22Rv1 (cell line): ENCODE data around the gene D2HGDH.
"Not testable (repeated sequence)": the region's sequence is repeated elsewhere in the genome, so short reads cannot be mapped to it uniquely, and the experiment has no call there.

ENCODE experiments used
- H3K27ac ChIP-seq: fragments of 450-650 bp; 2 replicates; pipeline ENCODE4 v1.5.1; 2017
- ZFX ChIP-seq: fragments of 450-650 bp; IDR thresholded peaks from 2 replicates; pipeline ENCODE4 v1.6.1; 2017; ENCODE audit warnings: antibody characterized with exemption, borderline replicate concordance
- TF ChIP-seq, protein P1 (sequence below): fragments of 450-650 bp; IDR thresholded peaks from 2 replicates; pipeline ENCODE4 v1.5.1; 2017; ENCODE audit warnings: mild to moderate bottlenecking

D2HGDH gene

DNA sequence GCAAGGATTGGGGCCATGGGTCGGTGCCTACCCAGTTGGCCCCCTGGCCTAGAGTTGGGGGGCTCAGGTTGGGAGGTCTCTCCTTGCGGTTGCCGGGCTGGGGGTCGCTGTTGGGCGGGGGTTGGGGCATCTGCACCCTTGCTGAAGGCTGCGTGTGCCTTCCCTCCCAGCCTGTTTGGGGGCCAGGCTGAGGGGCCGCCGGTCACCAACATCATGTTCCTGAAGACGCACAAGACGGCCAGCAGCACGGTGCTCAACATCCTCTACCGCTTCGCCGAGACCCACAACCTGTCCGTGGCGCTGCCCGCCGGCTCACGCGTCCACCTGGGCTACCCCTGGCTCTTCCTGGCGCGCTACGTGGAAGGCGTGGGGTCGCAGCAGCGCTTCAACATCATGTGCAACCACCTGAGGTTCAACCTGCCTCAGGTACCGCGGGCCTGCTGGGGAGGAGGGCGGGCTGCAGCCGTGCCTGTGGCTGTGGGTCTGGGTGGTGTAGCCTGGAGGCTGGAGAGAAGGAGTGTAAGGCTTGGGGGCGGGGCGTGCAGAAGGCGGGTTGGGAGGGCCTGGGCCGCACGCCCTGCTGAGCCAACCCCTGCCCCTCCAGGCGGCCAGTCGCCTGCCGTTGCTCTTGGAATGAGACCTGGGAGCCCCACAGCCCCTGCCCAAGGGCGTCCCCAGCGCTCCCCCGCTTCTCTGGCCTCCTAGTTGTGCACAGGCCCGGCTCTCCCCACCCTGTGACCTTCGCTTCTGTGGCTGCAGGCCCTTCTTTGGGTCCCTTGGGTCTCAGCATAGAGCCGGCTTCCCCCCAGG, 67.4 kb downstream of the D2HGDH start:
- TF ChIP-seq, protein P1, sequence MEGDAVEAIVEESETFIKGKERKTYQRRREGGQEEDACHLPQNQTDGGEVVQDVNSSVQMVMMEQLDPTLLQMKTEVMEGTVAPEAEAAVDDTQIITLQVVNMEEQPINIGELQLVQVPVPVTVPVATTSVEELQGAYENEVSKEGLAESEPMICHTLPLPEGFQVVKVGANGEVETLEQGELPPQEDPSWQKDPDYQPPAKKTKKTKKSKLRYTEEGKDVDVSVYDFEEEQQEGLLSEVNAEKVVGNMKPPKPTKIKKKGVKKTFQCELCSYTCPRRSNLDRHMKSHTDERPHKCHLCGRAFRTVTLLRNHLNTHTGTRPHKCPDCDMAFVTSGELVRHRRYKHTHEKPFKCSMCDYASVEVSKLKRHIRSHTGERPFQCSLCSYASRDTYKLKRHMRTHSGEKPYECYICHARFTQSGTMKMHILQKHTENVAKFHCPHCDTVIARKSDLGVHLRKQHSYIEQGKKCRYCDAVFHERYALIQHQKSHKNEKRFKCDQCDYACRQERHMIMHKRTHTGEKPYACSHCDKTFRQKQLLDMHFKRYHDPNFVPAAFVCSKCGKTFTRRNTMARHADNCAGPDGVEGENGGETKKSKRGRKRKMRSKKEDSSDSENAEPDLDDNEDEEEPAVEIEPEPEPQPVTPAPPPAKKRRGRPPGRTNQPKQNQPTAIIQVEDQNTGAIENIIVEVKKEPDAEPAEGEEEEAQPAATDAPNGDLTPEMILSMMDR = no peak
- TF ChIP-seq ZFX = no peak
- H3K27ac ChIP-seq = no peak overlapping the region

DNA sequence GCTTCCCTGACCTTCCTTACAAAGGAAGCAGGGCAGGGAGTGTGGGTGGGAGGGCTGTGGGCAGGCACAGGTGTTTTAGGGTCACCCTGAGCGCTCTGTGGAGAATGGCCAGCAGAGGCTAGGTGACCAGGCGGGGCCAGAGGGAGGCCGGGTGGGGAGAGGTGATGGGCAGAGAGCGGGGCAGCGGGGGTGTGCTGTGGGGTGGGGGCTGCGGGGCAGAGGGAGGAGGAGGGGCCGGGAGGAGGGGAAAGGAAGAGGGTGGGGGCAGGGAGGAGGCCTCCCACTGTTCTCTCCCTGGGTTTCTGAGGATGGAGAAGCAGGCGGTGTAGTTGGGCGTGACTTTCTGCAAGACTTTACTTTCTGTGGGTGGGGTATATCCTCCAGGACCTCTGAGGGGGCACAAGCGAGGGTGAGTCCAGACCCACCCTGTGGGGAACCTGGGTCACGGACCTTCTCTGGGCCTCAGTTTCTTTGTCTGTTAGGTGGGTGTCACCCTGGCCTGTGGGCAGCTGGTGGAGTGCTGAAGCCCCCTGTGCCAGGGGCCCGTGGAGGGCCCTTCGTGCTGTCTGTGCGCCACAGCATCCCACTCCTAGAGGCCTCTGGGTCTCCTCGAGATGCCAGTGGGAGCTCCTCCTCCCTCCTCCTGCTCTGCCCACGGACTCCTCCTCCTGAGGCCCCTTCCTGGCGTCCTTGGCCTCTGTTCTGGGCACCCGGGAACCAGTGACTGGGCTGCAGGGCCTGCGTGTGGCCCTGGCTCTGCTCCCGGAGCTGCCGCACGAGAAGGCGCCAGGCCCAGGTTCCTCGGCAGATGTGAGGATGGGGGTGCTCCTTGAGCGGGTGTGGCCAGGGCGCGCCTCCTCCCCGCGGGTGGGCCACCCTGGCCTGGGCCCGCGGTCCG, 68.2 kb downstream of the D2HGDH start:
- no peak overlapping the region for H3K27ac ChIP-seq
- TF ChIP-seq ZFX = no peak
- TF ChIP-seq, protein P1 = no peak

DNA sequence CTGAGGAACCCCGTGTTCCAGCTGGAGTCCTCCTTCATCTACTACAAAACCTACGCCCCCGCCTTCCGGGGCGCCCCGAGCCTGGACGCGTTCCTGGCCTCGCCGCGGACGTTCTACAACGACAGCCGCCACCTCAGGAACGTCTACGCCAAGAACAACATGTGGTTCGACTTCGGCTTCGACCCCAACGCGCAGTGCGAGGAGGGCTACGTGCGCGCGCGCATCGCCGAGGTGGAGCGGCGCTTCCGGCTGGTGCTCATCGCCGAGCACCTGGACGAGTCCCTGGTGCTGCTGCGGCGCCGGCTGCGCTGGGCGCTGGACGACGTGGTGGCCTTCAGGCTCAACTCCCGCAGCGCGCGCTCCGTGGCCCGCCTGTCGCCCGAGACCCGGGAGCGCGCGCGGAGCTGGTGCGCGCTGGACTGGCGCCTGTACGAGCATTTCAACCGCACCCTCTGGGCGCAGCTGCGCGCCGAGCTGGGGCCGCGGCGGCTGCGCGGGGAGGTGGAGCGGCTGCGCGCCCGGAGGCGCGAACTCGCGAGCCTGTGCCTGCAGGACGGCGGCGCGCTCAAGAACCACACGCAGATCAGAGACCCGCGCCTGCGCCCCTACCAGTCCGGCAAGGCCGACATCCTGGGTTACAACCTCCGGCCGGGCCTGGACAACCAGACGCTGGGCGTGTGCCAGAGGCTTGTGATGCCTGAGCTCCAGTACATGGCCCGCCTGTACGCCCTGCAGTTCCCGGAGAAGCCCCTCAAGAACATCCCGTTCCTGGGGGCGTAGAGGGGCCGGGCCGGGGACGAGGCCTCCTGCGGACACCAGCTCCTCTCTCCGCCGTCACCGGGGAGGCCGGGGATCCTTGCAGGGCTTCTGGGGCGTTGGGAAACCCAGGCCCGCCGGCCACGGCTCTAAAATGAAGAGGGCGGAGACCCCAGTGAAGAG, 69.2 kb downstream of the D2HGDH start:
- no peak overlapping the region for H3K27ac ChIP-seq
- TF ChIP-seq ZFX = no peak
- TF ChIP-seq, protein P1 = no peak

DNA sequence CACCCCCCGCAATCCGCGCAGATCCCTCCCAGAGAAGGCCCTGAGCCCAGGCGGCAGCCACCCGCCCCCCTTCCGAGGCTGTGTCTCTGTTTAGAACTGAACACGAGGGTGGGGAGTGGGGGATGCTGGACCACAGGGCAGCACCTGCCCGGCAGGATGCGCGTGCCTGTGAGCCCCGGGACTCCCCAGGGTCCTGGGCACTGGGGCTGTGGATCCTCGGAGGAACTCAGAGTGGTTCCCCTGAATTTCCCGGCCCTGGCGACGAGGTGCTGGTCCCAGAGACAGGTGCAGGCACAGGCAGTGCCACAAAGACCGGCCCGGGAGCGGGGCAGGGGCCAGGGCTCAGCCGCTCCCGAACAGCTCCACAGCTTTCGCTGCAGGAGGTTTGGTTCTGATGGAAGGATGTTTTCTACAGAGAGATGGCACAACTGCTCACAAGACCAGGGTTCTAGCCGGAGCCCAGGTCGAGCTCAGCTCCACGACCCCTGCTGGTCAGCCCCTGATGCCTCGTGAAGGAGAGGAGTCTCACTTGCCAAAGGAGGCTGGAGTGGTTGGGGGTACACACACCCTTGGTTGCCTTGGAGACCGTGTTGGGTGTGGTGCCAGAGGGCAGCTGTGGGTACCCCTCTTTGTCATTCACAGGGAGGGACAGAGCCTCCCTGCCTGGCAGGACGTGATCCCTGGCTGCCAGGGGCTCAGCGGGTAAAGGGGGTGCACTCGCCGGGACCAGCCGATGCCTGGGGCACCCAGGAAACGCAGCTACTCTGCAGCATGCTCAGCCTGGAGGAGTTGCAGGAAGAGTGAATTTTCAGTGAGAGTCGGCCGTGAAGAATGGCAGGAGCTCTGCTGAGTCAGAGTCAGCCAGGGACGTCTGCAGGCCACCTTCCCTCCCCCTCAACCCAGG, 70.1 kb downstream of the D2HGDH start:
- no peak overlapping the region for H3K27ac ChIP-seq
- TF ChIP-seq, protein P1 = no peak
- no peak for TF ChIP-seq ZFX

DNA sequence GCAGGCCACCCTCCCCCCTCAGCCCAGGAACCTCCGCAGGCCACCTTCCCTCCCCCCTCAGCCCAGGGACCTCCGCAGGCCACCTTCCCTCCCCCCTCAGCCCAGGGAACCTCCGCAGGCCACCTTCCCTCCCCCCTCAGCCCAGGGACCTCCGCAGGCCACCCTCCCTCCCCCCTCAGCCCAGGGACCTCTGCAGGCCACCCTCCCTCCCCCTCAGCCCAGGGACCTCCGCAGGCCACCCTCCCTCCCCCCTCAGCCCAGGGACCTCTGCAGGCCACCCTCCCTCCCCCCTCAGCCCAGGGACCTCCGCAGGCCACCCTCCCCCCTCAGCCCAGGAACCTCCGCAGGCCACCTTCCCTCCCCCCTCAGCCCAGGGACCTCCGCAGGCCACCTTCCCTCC, 71.8 kb downstream of the D2HGDH start:
- not testable (repeated sequence) for H3K27ac ChIP-seq

DNA sequence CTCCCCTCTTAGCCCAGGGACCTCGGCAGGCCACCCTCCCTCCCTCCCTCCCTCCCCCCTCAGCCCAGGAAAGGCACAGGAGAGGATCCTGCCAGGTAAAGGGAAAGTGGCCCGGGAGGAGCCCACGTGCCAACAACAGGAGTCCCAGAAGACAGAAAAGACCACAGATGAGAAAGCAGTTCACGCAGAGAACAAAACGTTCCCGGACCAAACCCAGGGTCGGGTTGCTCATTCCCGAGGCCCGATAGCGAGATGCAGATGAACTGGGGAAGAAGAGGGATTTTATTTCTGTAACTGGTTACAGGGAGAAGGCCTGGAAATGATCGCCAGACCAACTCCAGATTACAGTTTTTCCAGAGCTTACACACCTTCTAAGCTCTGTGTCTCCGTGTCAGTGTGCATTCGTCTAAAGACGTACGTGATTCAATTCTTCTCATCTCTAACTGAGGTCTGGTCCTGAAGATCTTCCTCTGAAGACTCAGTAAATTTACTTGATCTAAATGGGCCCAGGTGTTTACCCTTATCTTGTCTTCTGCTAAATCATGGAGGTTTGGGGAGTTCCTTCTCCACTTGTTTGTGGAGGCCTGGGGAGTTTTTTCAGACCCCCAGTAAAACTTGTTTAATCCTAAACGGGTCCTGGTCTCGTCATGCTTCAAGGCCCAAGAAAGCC, 73.8 kb downstream of the D2HGDH start:
- TF ChIP-seq, protein P1 = no peak
- TF ChIP-seq ZFX = no peak
- no peak overlapping the region for H3K27ac ChIP-seq
